Upper lobe of left lung (tissue), 6 donors: ENCODE data around the gene ZNF385B. TPM values are rescaled to one million over a fixed set of nuclear protein-coding genes. Genes with fewer than 3 reads are reported as not detected.

Experiments
- ATAC-seq, 2 donors: fragments of 200-7000 bp; cut with Tn5 transposase; one replicate each; pipeline ENCODE4 v1.9.1; 2022; ENCODE audit warnings: mild to moderate bottlenecking in 2 of 2, moderate library complexity in 2 of 2; ENCODE audit not compliant: low FRiP score in 2 of 2
- DNase-seq, 2 donors: peaks; one replicate each; pipeline ENCODE4 v3.0.0-alpha.2; 2019 to 2020
- H3K27ac ChIP-seq, 4 donors: fragments of 200-600 bp; sonication (generic); one replicate each; pipeline ENCODE4 v1.5.1; 2016 to 2019
- H3K27me3 ChIP-seq, 4 donors: fragments of 200-600 bp; sonication (generic); one replicate each; pipeline ENCODE4 v1.5.1; 2017 to 2019
- H3K36me3 ChIP-seq, 4 donors: fragments of 200-600 bp; sonication (generic); one replicate each; pipeline ENCODE4 v1.5.1; 2016 to 2019
- H3K4me1 ChIP-seq, 4 donors: fragments of 200-600 bp; sonication (generic); one replicate each; pipeline ENCODE4 v1.5.1; 2018 to 2019
- H3K4me3 ChIP-seq, 4 donors: fragments of 200-600 bp; sonication (generic); one replicate each; pipeline ENCODE4 v1.5.1; 2017 to 2019; ENCODE audit warnings: mild to moderate bottlenecking in 2 of 4, moderate library complexity in 1 of 4
- H3K9me3 ChIP-seq, 4 donors: fragments of 200-600 bp; sonication (generic); one replicate each; pipeline ENCODE4 v1.5.1; 2018 to 2019
- CTCF ChIP-seq, 6 experiments: fragments of 450-650 bp in 4 of 6; fragments of 200-600 bp in 2 of 6; sonication (generic) in 2 of 6; IDR thresholded peaks; one replicate each; pipeline ENCODE4 v1.5.1; 2016 to 2019; ENCODE audit warnings: antibody characterized with exemption in 6 of 6
- EP300 ChIP-seq, 4 donors: sonication (generic); formaldehyde crosslinking; IDR thresholded peaks; one replicate each; pipeline ENCODE4 v1.5.1; 2017; ENCODE audit warnings: antibody characterized with exemption in 4 of 4, control low read depth in 2 of 4
- POLR2A ChIP-seq, 4 donors: fragments of 450-650 bp; IDR thresholded peaks; one replicate each; pipeline ENCODE4 v1.5.1; 2016 to 2017; ENCODE audit warnings: antibody characterized with exemption in 4 of 4, mild to moderate bottlenecking in 2 of 4
- POLR2AphosphoS5 ChIP-seq, 2 donors: sonication (generic); formaldehyde crosslinking; IDR thresholded peaks; one replicate each; pipeline ENCODE4 v1.5.1; 2017; ENCODE audit warnings: antibody characterized with exemption in 2 of 2
- WGBS, 2 donors: methylation state at CpG; one replicate each; pipeline ENCODE4 v1.1.5; 2017 to 2018; 5-methylcytosine and 5-hydroxymethylcytosine counted together
- total RNA-seq, 6 donors: library from RNA; depleted of rRNA in 4 of 6; stranded (reverse); fragments of >200 nt in 4 of 6; gene quantifications; one replicate each; pipeline versions ENCODE4 v1.1.0 to v1.2.1, GENCODE V29; 2016 to 2021
- donor health status: DM: no; HTN: no; CAD: no; lungs with moderate emphysema.
- donor health status: DM: no; HTN: yes; CAD: no; lungs with severe emphysema.

ZNF385B gene
- total RNA-seq, 6 donors from 2014 or later: 22.1 to 93.5 (median 40.2) TPM

GRCh38 chr2:179811042-179811441, 50.4 kb downstream of the ZNF385B start:
- Histone ChIP-seq H3K4me1 (no peaks in the 10 kb centered on the region), H3K4me3 (no peak overlapping the region), H3K9me3 (no peaks in the 10 kb centered on the region), H3K27ac (no peak overlapping the region), H3K27me3 (no peaks in the 10 kb centered on the region), H3K36me3 (no peaks in the 10 kb centered on the region)
- ATAC-seq: no peak
- no peak for DNase-seq
- TF ChIP-seq POLR2AphosphoS5 (IDR thresholded peaks at IDR 0.05) (no peak), EP300 (IDR thresholded peaks at IDR 0.05) (no peak), POLR2A (IDR thresholded peaks at IDR 0.05) (no peak), CTCF (IDR thresholded peaks at IDR 0.05) (no peak)

- ATAC-seq: no peak
- no peak for TF ChIP-seq EP300 (IDR thresholded peaks at IDR 0.05)
- no peak for TF ChIP-seq POLR2A (IDR thresholded peaks at IDR 0.05)
- no peak for TF ChIP-seq POLR2AphosphoS5 (IDR thresholded peaks at IDR 0.05)
- no peak for TF ChIP-seq CTCF (IDR thresholded peaks at IDR 0.05)
- Histone ChIP-seq H3K9me3 (no peaks in the 10 kb centered on the region), H3K27ac (no peak overlapping the region), H3K4me1 (no peaks in the 10 kb centered on the region), H3K36me3 (no peaks in the 10 kb centered on the region), H3K27me3 (no peaks in the 10 kb centered on the region), H3K4me3 (no peak overlapping the region)
- WGBS, 2 donors: 90 to 94% methylated on average over 4 of the region's 4 CpGs
- DNase-seq: no peak
Measured at GRCh38 chr2:179809606-179810005, 51.8 kb downstream of the ZNF385B start.

GRCh38 chr2:179805001-179805400, 56.4 kb downstream of the ZNF385B start:
- WGBS, 2 donors: 82 to 84% methylated on average over 3 of the region's 3 CpGs
- H3K9me3 ChIP-seq: no peaks in the 10 kb centered on the region
- ATAC-seq (no peak), DNase-seq (no peak)
- TF ChIP-seq CTCF (IDR thresholded peaks at IDR 0.05): no peak
- no peak for TF ChIP-seq EP300 (IDR thresholded peaks at IDR 0.05)
- no peak for TF ChIP-seq POLR2A (IDR thresholded peaks at IDR 0.05)
- no peak for TF ChIP-seq POLR2AphosphoS5 (IDR thresholded peaks at IDR 0.05)
- H3K36me3 ChIP-seq: no peaks in the 10 kb centered on the region
- no peaks in the 10 kb centered on the region for H3K4me1 ChIP-seq
- no peak overlapping the region for H3K4me3 ChIP-seq
- H3K27me3 ChIP-seq: no peaks in the 10 kb centered on the region
- H3K27ac ChIP-seq: no peak overlapping the region

- H3K27ac ChIP-seq: no peak overlapping the region
- WGBS, 2 donors: 59 to 61% methylated on average over 2 of the region's 2 CpGs
- H3K4me3 ChIP-seq: no peak overlapping the region
- no peak for ATAC-seq
- H3K9me3 ChIP-seq: no peaks in the 10 kb centered on the region
- H3K36me3 ChIP-seq: no peaks in the 10 kb centered on the region
- no peak for DNase-seq
- TF ChIP-seq CTCF (IDR thresholded peaks at IDR 0.05) (no peak), POLR2AphosphoS5 (IDR thresholded peaks at IDR 0.05) (no peak), EP300 (IDR thresholded peaks at IDR 0.05) (no peak), POLR2A (IDR thresholded peaks at IDR 0.05) (no peak)
- no peaks in the 10 kb centered on the region for H3K4me1 ChIP-seq
- no peaks in the 10 kb centered on the region for H3K27me3 ChIP-seq
Measured at GRCh38 chr2:179804206-179804605, 57.2 kb downstream of the ZNF385B start.

GRCh38 chr2:179802051-179802882, 59.1 kb downstream of the ZNF385B start:
- Histone ChIP-seq H3K27me3 (no peaks in the 10 kb centered on the region), H3K4me1 (no peaks in the 10 kb centered on the region), H3K9me3 (no peaks in the 10 kb centered on the region), H3K4me3 (no peak overlapping the region), H3K36me3 (no peaks in the 10 kb centered on the region), H3K27ac (no peak overlapping the region)
- ATAC-seq: no peak
- DNase-seq: no peak
- TF ChIP-seq EP300 (IDR thresholded peaks at IDR 0.05) (no peak), POLR2AphosphoS5 (IDR thresholded peaks at IDR 0.05) (no peak), CTCF (IDR thresholded peaks at IDR 0.05) (no peak), POLR2A (IDR thresholded peaks at IDR 0.05) (no peak)
- 65 to 80% methylated on average over 2 of the region's 2 CpGs for WGBS, 2 donors
